ENCODE data around the gene PAK2.

GRCh38 chr3:196875258-196875657, 135.6 kb downstream of the PAK2 start:
- TF ChIP-seq, protein P1, sequence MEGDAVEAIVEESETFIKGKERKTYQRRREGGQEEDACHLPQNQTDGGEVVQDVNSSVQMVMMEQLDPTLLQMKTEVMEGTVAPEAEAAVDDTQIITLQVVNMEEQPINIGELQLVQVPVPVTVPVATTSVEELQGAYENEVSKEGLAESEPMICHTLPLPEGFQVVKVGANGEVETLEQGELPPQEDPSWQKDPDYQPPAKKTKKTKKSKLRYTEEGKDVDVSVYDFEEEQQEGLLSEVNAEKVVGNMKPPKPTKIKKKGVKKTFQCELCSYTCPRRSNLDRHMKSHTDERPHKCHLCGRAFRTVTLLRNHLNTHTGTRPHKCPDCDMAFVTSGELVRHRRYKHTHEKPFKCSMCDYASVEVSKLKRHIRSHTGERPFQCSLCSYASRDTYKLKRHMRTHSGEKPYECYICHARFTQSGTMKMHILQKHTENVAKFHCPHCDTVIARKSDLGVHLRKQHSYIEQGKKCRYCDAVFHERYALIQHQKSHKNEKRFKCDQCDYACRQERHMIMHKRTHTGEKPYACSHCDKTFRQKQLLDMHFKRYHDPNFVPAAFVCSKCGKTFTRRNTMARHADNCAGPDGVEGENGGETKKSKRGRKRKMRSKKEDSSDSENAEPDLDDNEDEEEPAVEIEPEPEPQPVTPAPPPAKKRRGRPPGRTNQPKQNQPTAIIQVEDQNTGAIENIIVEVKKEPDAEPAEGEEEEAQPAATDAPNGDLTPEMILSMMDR (IDR thresholded peaks at IDR 0.05 in 8 of 11, conservative IDR thresholded peaks at IDR 0.05 in 3 of 11) = no peak
- TF ChIP-seq POLR2A (IDR thresholded peaks at IDR 0.05) (no peak), POLR2AphosphoS5 (IDR thresholded peaks at IDR 0.05) (no peak)
